Prostate gland (tissue), 2 donors: ENCODE data around the gene ADGRE1. TPM values are rescaled to one million over a fixed set of nuclear protein-coding genes. Genes with fewer than 3 reads are reported as not detected.

ENCODE experiments used
- DNase-seq: peaks from one replicate; pipeline ENCODE4 v3.0.0-alpha.2; 2019; ENCODE audit warnings: low spot score
- H3K27ac ChIP-seq, 2 donors: fragments of 200-600 bp; sonication (generic); 2 replicates each; pipeline ENCODE4 v1.5.1; 2017 to 2019
- H3K27me3 ChIP-seq: fragments of 200-600 bp; sonication (generic); replicated peaks from 2 replicates; pipeline ENCODE4 v1.5.1; 2019; ENCODE audit not compliant: insufficient read depth
- H3K36me3 ChIP-seq, 2 donors: fragments of 200-600 bp; sonication (generic); 1 replicate in 1 of 2; 2 replicates in 1 of 2; pipeline versions ENCODE4 v1.5.1 to v1.8.1; 2017 to 2019
- H3K4me1 ChIP-seq: fragments of 200-600 bp; sonication (generic); replicated peaks from 2 replicates; pipeline ENCODE4 v1.5.1; 2019
- H3K4me3 ChIP-seq, 2 donors: fragments of 200-600 bp; sonication (generic); 2 replicates each; pipeline ENCODE4 v1.5.1; 2017 to 2019
- H3K9me3 ChIP-seq: fragments of 200-600 bp; sonication (generic); 2 replicates; pipeline ENCODE4 v1.5.1; 2017
- POLR2A ChIP-seq: fragments of 450-650 bp; IDR thresholded peaks from one replicate; pipeline ENCODE4 v1.6.1; 2016; ENCODE audit warnings: antibody characterized with exemption, mild to moderate bottlenecking
- POLR2AphosphoS5 ChIP-seq: sonication (generic); formaldehyde crosslinking; IDR thresholded peaks from one replicate; pipeline ENCODE4 v1.6.1; 2017; ENCODE audit warnings: antibody characterized with exemption
- WGBS: methylation state at CpG from one replicate; pipeline ENCODE4 v1.1.5; 2018; 5-methylcytosine and 5-hydroxymethylcytosine counted together
- intact Hi-C: fragments of 100-400 bp; cut with DNase I; formaldehyde crosslinking; loops from one replicate; pipeline ENCODE4 v1.14.2; 2022
- small RNA-seq, 2 donors: library from RNA; depleted of rRNA; stranded (forward); fragments of <200 nt; gene quantifications; one replicate each; pipeline ENCODE3, GENCODE V24; 2016
- total RNA-seq, 2 donors: library from RNA; depleted of rRNA; stranded (reverse); fragments of >200 nt; gene quantifications; one replicate each; pipeline ENCODE4 v1.1.0, GENCODE V29; 2016
- TF ChIP-seq, protein P1 (sequence below), 4 experiments: fragments of 200-600 bp in 2 of 4; fragments of 450-650 bp in 2 of 4; sonication (generic) in 2 of 4; IDR thresholded peaks; 1 replicate in 3 of 4; 2 replicates in 1 of 4; pipeline ENCODE4 v1.5.1; 2016 to 2019; ENCODE audit warnings: antibody characterized with exemption in 4 of 4, mild to moderate bottlenecking in 2 of 4, moderate library complexity in 2 of 4

The ADGRE1 gene
- total RNA-seq, 2 donors from 2014 or later, result 1.2 TPM; not detected in 1

DNA sequence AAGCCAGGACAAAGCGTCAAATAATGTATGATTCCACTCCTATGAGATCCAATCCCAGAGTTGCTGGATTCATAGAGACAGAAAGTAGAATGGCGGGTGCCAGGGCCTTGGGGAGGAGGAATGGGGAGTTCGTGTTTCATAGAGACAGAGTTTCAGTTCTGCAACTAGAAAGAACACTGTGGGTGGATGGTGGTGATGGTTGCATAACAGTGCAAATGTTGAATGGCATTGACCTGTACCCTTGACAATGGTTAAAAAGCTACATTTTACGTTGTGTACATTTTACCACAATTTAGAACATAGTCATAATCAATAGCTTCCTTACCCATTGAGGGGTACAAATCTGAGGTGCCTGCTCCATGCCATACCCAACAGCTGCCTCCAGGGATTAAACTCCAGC is 100.5 kb downstream of the ADGRE1 start:
- H3K4me3 ChIP-seq, result no peak overlapping the region
- no peaks in the 10 kb centered on the region for H3K4me1 ChIP-seq
- H3K27ac ChIP-seq, result no peak overlapping the region
- TF ChIP-seq POLR2A (no peak), POLR2AphosphoS5 (no peak)
- TF ChIP-seq, protein P1, sequence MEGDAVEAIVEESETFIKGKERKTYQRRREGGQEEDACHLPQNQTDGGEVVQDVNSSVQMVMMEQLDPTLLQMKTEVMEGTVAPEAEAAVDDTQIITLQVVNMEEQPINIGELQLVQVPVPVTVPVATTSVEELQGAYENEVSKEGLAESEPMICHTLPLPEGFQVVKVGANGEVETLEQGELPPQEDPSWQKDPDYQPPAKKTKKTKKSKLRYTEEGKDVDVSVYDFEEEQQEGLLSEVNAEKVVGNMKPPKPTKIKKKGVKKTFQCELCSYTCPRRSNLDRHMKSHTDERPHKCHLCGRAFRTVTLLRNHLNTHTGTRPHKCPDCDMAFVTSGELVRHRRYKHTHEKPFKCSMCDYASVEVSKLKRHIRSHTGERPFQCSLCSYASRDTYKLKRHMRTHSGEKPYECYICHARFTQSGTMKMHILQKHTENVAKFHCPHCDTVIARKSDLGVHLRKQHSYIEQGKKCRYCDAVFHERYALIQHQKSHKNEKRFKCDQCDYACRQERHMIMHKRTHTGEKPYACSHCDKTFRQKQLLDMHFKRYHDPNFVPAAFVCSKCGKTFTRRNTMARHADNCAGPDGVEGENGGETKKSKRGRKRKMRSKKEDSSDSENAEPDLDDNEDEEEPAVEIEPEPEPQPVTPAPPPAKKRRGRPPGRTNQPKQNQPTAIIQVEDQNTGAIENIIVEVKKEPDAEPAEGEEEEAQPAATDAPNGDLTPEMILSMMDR (IDR thresholded peaks at IDR 0.05), result no peak
- intact Hi-C loops, result no loop called here
- no peaks in the 10 kb centered on the region for H3K36me3 ChIP-seq
- no peak for DNase-seq
- 57% methylated on average over 4 of the region's 4 CpGs for WGBS
- no peaks in the 10 kb centered on the region for H3K9me3 ChIP-seq
- no peaks in the 10 kb centered on the region for H3K27me3 ChIP-seq

DNA sequence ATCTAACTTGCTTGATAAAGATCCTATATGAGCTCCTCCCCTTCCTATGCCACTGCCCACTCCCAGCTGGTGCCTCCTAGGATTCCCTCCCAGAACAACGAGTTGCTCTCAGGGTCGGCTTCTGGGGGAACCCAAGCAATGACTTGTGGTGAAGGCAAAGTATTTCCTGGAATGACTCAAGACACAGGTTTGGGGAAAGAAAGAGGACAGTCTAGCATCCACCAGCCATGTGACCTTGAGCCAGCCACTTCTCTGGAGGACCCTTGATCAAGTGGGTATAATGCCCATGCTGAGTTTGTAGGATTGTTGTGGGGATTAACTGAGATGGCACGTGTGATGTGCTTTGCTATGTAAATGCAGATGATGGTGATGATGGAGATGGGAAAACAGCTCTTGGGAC is 100.9 kb downstream of the ADGRE1 start:
- H3K27me3 ChIP-seq, result no peaks in the 10 kb centered on the region
- no peaks in the 10 kb centered on the region for H3K9me3 ChIP-seq
- WGBS, result 56% methylated on average over 3 of the region's 3 CpGs
- no peak overlapping the region for H3K27ac ChIP-seq
- intact Hi-C loops, result no loop called here
- TF ChIP-seq POLR2AphosphoS5 (no peak), POLR2A (no peak)
- TF ChIP-seq, protein P1 (IDR thresholded peaks at IDR 0.05), result no peak
- H3K4me3 ChIP-seq, result no peak overlapping the region
- DNase-seq, result no peak
- no peaks in the 10 kb centered on the region for H3K4me1 ChIP-seq
- H3K36me3 ChIP-seq, result no peaks in the 10 kb centered on the region

Small RNAs within 50 kb of the gene (small RNA-seq; reads per million reads assigned to genes)
- gene RF00017, result 0 reads per million in 2 donors

Other genes starting within 250 kb of the ADGRE1 start
- under 1 TPM; 0.34 to 0.55 TPM for gene TNFSF14, start 217.4 kb upstream of the ADGRE1 start, total RNA-seq
- gene C3, start 166.9 kb upstream of the ADGRE1 start, total RNA-seq, result 100 to 1,000 TPM in 1 of 2 donors, 10 to 100 TPM in 1; 95.1 to 165 TPM
- gene GPR108, start 150.0 kb upstream of the ADGRE1 start, total RNA-seq, result 10 to 100 TPM; 62.7 to 98.0 TPM
- 10 to 100 TPM; 37.0 to 74.2 TPM for gene TRIP10, start 147.9 kb upstream of the ADGRE1 start, total RNA-seq
- gene SH2D3A, start 120.1 kb upstream of the ADGRE1 start, total RNA-seq, result 10 to 100 TPM; 35.5 to 45.1 TPM
- gene VAV1, start 114.9 kb upstream of the ADGRE1 start, total RNA-seq, result 1 to 10 TPM; 3.6 to 4.8 TPM
- not detected for gene MBD3L2B, start 133.9 kb downstream of the ADGRE1 start, total RNA-seq
- not detected for gene MBD3L5, start 143.0 kb downstream of the ADGRE1 start, total RNA-seq
- 1 to 10 TPM in 1 of 2 donors, not detected in 1; 1.5 TPM for gene MBD3L4, start 152.6 kb downstream of the ADGRE1 start, total RNA-seq
- not detected for gene MBD3L2, start 161.7 kb downstream of the ADGRE1 start, total RNA-seq
- 1 to 10 TPM in 1 of 2 donors, not detected in 1; 1.5 TPM for gene MBD3L3, start 171.1 kb downstream of the ADGRE1 start, total RNA-seq
- 10 to 100 TPM; 12.2 to 14.7 TPM for gene ZNF557, start 182.1 kb downstream of the ADGRE1 start, total RNA-seq